KG1 (cell line): ENCODE data around the gene SCPEP1.

Experiments
- DNase-seq: peaks from one replicate; lab custom pipeline; 2025; lab: John Stamatoyannopoulos, UW

Gene SCPEP1

GRCh38 chr17:57040571-57040970 is 62.6 kb downstream of the SCPEP1 start:
- no peak for DNase-seq

DNA sequence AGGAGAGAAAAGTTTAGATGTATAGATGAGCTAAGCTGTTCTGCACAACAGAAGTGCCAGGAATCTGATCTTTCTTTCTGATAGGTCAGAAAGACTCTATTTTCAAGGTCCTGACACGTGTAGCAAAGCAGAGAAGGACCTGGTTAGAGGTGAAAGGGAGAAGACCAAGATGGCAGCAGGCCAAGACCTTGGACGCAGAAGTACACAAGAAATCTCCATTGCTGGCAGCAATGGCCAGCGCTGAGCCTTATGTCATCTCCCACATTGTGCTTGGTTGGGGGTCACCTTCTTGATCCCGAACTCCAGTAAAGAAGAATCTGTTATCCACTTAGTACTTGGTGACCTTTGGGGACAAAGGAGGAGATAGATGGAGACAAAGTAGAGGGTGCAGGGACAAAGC is 65.3 kb downstream of the SCPEP1 start:
- no peak for DNase-seq

DNA sequence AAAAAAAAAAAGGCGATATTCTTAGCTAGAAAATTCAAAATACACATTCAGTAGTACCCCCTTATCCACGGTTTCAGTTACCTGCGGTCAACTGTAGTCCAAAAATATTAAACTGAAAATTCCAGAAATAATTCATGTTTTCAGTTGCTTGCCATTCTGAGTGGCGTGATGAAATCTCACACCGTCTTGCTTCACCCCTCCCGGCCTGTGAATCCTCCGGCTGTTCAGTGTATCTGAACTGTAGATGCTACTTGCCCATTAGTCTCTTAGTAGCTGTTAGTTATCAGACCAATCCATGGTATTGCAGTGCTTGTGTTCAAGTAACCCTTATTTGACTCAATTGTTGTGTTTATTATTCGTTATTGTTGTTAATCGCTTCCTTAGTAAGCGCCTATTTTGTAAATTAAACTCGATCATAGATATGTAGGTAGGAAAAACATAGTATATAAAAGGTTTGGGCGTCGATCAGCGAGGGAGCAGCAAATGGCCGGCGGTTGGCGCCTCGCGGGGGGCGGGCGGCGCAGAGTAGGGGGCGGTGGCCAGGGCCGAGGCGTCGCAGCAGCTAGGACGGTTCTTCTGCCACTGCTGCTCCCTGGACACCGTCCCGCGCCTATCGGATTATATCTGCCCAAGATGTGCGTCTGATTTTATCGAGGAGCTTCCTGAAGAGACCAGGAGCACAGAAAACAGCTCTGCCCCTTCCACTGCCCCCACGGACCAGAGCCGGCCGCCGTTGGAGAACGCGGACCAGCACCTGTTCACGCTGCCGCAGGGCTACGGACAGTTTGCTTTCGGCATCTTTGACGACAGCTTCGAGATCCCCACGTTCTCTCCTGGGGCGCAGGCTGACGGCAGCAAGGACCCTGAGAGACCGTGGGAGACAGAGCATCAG is 67.3 kb downstream of the SCPEP1 start:
- no peak for DNase-seq

DNA sequence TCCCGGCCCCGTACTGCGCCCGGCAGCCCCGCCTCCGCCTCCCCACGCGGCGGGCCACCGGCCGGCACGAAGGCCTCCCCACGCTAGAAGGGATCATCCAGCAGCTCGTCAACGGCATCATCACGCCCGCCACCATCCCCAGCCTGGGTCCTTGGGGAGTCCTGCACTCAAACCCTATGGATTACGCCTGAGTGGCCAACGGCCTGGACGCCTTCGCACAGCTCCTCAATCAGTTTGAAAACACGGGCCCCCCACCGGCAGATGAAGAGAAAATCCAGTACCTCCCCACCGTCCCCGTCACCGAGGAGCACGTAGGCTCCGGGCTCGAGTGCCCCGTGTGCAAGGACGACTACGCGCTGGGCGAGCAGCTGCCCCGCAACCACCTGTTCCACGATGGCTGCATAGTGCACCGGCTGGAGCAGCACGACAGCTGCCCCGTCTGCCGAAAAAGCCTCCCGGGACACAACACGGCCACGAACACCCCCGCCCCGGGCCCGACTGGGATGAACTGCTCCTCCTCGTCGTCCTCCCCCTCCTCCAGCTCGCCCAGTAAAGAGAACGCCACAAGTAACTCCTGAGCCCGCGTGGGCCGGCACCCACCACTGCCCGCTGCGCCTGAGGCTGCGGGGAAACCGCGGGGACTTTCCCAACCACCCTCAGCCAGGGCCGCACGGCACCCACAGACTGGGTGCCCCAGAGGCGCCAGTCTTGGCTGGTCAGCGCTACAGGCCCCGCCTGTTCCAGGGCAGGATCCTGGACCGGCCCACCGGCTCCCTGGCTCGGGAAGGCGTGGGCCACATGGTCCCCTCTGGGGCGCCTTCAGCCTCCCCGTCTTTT is 68.2 kb downstream of the SCPEP1 start:
- DNase-seq: no peak

- no peak for DNase-seq
Observed at GRCh38 chr17:57046749-57047148, 68.8 kb downstream of the SCPEP1 start.

DNA sequence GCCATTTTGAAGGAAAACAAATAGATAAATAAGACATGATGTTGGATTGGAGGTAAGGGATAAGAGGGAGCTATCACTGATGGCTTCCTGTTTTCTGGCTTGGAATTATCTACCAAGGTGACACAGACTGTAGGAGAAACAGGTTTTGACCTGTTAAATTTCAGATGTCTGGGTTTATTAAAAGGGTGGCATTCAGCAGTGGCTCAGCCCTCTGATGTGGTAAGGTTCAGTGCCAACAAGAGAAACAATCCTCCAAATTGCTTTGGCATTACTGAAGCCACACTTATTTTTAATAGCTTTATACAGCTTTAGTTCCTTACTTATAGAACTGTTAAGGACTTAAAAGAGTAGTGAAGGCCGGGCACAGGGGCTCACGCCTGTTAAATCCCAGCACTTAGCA is 70.2 kb downstream of the SCPEP1 start:
- no peak for DNase-seq

- no peak for DNase-seq
Observed at GRCh38 chr17:57050306-57050705, 72.4 kb downstream of the SCPEP1 start.

GRCh38 chr17:57051886-57052361 is 74.0 kb downstream of the SCPEP1 start:
- DNase-seq: no peak
